Stimulated activated CD4-positive, alpha-beta T cell treated with anti-CD3 and anti-CD28 coated beads, Interleukin-1b, Interleukin-23, amount 100 ng/mL, for 24 hours (primary cell): Measurements from ENCODE around the gene SNIP1.
"Not testable (repeated sequence)": the region's sequence is repeated elsewhere in the genome, so short reads cannot be mapped to it uniquely, and the experiment has no call there.

Experiments
- DNase-seq, 4 experiments: peaks; one replicate each; pipeline ENCODE4 v3.0.0-alpha.2; 2020; ENCODE audit warnings: low read depth in 4 of 4, low spot score in 1 of 4

SNIP1 gene

DNA sequence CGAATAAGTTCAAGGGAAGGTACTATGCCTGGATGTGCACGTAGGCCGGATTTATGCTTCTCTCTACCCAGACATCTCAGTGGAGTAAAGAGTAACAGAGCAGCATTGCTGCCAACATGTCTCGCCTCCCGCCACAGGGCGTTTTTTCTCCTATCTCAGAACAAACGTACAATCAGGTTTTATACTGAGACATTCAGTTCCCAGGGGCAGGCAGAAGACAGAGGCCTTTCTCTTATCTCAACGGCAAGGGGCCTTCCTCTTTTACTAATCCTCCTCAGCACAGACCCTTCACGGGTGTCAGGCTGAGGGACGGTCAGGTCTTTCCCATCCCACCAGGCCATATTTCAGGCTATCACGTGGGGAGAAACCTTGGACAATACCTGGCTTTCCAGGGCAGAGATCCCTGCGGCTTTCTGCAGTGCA lies 5.9 kb upstream of the SNIP1 start:
- DNase-seq, result not testable (repeated sequence)

DNA sequence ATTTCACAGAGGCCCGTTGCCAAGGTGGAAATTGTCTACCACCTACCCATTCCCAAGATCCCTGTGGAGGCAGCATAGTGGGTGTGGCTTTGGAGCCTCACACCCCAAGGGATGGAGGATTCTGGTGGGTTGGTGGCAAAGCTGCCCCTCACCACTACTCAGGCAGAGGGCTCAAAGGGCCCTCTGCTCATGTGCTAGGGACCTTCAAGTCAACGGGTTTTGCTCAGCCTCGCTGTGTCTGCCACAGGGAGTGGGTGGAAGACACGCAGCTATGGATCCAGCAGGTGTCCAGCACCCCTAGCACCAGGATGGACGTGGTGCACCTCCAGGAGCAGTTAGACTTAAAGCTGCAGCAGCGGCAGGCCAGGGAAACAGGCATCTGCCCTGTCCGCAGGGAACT lies 5.0 kb upstream of the SNIP1 start:
- no peak for DNase-seq

DNA sequence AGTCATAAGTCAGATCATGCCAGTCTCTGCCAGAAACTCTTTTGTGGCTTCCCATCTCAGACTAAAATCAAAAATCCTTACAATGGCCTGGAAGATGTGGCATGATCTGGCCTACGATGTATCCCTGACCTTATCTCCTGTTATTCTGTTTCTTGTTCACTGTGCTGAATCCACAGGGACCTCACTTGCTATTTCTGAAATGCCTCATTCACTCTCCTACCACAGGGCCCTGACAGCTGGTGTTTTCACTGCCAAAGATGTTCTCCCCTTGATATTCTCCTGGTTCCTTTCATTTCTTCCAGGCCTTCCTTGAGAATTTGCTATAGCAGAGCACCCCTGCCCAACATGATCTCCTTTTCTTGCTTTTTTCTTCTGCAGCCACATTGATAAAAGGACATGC lies 4.3 kb upstream of the SNIP1 start:
- no peak for DNase-seq

DNA sequence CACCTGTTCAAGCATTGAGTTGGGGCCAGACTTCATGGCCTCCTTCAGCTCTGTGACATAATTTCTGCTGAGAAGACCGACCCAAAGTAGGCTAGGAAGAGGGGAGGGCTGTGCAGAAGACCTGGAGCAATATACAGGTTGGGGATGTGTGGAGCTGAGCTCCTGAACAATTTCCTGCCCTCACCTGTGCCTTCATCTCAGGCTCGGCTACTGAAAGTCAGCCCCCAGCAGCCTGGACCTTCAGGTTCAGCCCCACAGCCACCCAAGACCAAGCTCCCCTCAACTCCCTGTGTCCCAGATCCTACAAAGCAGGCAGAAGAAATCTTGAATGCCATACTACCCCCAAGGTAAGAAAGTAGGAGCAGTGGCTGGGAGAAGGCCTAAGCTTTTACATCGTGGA lies 3.3 kb upstream of the SNIP1 start:
- no peak for DNase-seq

DNA sequence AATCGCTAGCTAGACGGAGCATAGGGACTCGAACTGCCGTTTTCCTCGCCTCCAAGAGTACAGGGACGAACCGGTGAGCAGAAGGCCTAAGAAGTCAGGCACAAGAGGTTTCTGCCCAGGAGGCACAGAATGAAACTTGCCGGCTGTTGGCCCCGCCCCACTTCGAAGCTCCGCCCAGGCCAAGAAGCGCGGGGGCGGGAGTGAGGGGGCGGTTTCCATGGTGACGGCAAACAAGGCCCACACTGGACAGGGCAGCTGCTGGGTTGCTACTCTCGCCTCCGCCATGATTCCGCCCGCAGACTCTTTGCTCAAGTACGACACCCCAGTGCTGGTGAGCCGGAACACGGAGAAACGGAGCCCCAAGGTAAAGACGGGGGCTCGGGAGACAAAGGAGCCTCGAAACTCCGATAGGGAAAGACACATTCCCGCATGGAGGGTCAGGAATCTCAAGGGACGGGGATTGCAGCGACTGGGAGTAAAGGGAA lies 2.7 kb upstream of the SNIP1 start, which contains the start of gene DNALI1:
TSS of gene DNALI1 (plus strand) at position 229 of the 485 bp plus-strand sequence. CDS start at position 284, 55 bp downstream.
- DNase-seq, result no peak

DNA sequence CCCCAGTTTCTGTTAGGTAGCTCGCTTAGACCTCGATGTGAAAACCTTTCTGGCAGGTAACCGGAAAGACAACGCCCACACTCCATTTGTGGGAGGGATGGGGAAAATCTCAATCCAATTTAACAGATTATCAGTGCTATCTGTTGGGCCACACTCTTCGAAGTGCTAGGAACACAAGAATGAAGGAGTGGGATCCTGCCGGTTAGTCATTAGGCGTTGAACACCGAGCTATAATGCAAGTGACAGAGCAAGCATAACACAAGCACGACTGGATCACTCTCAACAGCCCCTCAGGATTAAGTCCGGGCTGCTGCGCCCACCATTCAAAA lies 531 bp downstream of the SNIP1 start:
- no peak for DNase-seq

DNA sequence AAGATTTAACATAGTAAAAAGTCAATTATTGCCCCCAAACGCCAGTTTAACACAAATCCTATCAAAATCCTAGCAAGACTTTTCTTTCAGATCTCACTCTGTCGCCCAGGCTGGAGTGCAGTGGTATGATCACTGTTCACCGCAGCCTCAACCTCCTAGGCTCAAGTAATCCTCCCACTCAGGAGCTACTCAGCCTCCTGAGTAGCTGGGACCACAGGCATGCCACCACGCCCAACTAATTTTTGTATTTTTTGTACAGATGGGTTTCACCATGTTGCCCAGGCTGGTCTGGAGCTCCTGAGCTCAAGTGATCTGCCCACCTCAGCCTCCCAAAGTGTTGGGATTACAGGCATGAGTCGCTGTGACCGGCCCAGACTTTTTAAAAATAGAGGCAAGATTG lies 4.8 kb downstream of the SNIP1 start:
- no peak for DNase-seq

DNA sequence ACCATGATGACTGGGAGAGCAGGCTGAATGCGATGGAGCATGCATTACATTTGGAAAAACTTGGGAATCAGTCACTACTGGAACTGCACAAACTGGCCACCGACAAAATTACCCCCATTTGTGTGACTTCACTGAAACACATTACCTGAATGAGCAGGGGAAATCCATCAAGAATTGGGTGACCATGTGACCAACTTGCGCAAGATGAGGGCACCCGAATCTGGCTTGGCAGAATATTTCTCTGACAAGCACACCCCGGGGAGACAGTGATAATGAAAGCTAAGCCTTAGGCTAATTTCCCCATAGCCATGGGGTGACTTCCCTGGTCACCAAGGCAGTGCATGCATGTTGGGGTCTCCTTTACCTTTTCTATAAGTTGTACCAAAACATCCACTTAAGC lies 9.1 kb downstream of the SNIP1 start:
- no peak for DNase-seq

DNA sequence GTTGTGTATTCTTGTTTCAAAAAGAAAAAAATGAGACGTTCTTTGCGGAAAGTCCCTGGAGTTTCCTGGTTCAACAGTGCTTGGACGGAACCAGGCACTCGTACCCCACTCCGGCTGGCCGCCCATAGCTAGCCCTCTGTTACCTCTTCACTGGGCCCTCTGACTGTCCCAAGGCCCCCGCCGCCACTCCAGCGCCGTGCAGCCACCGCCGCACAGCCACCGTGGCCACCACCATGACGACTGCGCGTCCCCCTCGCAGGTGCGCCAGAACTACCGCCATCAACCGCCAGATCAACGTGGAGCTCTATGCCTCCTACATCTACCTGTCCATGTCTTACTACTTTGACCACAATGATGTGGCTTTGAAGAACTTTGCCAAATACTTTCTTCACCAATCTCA lies 9.6 kb downstream of the SNIP1 start:
- no peak for DNase-seq

DNA sequence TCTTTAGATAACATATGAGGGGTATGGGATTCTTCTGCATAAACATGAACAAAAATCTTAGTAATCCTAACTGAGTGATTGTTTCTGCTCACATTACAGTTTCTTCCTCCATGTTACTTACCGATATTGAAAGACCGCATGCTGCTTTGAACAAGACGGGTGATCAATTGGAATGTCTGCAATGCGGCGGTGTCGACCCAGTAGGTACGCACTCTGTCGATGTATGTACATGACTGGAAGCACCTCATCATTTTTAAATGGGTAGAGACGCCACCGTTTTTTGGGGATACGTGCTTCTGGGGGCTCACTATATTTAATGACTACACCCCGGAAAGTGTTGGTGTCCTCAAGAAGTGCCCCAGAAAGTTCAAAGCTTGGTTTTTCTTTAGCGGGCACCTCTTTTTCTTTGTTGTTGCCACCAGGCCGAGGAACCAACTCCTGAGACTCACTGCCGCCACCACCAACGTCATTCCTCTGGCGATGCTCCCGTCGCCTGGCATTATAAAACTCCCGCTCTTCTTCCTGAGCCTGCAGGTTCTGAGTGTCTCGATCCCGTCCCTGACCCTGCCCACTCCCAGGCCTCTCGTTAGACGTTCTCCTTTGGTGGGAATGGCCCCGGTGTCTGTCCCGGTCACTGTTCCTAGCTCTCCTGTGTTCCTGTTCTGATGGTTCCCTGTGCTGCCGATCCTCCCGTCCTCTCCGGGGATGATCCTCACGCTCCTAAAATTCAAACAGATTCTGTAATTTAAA lies 13.9 kb downstream of the SNIP1 start:
- no peak for DNase-seq

DNA sequence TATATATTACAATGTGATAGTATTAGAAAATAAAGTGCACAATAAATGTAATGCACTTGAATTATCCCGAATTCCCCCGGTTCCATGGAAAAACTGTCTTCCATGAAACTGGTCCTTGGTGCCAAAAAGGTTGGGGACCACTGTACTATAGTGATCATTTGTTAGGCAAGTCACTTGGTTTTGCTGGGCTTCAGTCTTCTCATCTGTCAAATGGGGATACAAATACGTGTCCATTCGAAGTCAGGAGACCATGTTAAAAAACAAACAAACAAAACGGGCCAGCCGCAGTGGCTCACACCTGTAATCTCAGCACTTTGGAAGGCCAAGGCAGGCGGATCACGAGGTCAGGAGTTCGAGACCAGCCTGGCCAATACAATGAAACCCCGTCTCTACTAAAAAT lies 14.9 kb downstream of the SNIP1 start:
- not testable (repeated sequence) for DNase-seq

DNA sequence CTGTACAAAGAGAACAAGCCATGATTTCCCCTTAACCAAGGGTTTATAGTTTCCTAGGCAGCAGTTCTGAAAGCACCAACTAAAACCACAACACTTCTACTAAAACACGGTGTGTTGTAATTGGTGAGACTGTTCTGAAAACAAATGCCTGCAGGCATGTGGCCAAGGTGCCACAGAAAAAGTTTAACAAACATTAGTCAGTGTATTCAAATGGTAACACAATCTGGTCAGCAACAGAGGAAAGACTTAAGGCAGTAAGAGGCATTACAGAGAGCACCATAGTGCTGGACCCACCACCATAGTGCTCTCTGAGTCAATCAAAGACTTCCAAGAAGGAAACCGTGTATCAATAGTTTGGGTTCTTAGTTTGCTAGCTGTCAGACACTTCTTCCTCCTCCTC lies 16.7 kb downstream of the SNIP1 start:
- DNase-seq, result no peak

DNA sequence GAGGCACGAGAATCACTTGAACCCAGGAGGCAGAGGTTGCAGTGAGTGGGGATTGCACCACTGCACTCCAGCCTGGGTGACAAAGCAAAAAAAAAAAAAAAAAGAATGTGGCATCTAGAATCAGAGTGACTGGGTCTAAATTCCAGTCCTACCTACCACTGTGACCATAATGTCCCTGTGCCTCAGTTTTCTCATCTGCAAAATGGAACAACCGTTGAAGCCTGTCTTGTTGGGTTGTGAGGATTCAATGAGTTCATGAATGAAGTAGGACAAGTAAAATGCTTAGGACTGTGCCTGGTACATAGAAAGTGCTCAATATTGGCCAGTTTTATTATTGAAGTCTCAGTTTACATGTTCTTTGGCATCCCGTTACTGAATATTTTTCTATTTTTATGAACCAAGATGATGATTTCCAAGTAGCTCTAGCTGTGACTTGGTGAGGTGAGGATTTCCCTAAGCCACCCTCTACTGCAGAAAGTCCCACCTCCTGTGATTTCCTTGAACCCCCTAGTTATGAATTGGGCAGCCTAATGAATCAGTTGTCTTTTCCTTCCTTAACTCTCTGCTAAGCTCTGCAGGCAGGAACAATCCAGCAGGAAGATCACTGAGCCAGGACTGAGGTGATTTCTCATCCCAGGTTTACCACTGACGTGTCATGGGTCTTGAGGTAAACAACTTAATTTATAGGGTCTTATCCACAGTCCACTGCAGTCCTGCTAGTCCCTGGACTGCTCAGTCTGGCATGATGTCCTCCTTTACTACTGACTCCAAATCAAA lies 20.6 kb downstream of the SNIP1 start:
- no peak for DNase-seq

DNA sequence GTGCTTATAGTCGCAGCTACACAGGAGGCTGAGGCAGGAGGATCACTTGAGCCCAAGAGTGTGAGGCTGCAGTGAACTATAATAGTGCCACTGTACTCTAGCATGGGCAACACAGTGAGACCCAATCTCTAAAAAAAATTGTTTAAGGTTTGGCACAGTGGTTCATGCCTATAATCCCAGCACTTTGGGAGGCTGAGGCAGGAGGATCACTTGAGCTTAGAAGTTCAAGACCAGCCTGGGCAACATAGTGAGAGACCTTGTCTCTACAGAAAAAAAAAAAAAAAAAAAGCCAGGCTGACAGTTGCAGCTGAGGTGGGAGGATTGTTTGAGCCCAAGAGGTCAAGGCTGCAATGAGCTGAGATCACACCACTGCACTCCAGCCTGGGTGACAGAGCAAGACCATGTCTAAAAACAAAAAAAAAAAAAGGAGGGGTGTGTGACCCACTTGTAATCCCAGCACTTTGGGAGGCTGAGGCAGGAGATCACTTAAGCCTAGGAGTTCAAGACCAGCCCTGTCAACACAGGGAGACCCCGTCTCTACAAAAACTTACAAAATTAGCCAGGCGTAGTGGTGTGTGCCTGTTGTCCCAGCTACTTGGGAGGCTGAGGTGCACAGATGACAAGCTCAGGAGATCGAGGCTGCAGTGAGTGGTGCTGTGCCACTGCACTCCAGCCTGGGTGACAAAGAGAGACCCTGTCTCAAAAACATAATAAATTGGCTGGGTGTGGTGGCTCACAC lies 21.5 kb downstream of the SNIP1 start:
- DNase-seq, result not testable (repeated sequence)

DNA sequence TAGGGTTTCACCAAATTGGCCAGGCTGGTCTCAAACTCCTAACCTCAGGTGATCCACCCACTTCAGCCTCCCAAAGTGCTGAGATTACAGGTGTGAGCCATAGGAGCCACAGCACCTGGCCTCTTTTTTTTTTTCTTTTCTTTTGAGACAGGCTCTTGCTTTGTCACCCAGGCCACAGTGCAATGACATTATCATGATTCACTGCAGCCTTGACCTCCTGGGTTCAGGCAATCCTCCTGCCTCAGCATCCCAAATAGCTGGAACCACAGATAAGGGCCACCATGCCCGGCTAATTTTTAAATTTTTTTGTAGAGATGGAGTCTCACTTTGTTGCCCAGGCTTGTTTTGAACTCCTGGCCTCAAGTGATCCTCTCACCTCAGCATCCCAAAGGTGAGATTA lies 24.2 kb downstream of the SNIP1 start:
- DNase-seq, result not testable (repeated sequence)

DNA sequence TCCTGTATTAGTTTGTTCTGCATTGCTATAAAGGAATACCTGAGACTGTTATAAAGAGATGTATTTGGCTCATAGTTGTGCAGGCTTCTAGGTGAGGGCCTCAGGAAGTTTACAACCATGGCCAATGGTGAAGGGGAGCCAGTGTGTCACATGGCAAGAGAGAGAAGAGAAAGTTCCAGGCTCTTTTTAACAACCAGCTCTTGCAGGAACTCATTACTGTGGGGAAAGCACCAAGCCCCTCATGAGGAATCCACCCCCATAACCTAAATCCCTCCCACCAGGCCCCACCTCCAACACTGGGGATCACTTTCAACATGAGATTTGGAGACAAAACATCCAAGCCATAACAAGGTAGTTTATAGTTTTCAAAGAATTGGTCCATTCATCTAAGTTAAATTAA lies 34.5 kb downstream of the SNIP1 start:
- no peak for DNase-seq

DNA sequence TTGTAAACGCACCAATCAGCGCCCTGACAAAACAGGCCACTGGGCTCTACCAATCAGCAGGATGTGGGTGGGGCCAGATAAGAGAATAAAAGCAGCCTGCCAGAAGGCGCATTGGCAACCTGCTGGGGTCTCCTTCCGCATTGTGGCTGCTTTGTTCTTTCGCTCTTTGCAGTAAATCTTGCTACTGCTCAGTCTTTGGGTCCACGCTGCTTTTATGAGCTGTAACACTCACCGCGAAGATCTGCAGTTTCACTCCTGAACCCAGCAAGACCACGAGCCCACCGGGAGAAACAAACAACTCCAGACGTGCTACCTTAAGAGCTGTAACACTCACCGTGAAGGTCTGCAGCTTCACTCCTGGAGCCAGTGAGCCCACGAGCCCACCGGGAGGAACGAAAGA lies 35.2 kb downstream of the SNIP1 start:
- DNase-seq, result peak in 1 of 4 experiments; percentile 6

DNA sequence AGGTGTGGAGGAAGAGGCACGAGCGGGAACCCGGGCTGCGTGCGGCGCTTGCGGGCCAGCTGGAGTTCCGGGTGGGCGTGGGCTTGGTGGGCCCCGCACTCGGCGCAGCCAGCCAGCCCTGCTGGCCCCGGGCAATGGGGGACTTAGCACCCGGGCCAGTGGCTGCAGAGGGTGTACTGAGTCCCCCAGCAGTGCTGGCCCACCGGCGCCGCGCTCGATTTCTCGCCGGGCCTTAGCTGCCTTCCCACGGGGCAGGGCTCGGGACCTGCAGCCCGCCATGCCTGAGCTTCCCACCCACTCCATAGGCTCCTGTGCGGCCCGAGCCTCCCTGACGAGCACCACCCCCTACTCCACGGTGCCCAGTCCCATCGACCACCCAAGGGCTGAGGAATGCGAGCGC lies 35.9 kb downstream of the SNIP1 start:
- not testable (repeated sequence) for DNase-seq

DNA sequence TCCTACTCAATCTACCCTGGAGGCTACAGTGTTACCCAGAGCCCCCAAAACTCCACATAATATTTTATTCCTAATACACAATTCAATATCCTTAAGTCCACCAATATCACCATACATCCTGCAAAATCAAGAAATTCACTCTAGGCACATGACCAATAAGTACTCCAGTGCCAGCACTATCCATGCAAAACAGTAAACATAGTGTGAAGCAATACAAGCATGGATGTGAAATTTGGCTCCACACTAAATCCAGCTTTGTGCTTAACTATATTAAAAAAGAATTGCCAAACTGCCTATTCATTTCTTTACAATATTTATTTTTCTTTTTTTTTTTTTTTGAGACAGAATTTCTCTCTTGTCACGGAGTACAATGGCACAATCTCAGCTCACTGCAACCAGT lies 36.5 kb downstream of the SNIP1 start:
- DNase-seq, result no peak

DNA sequence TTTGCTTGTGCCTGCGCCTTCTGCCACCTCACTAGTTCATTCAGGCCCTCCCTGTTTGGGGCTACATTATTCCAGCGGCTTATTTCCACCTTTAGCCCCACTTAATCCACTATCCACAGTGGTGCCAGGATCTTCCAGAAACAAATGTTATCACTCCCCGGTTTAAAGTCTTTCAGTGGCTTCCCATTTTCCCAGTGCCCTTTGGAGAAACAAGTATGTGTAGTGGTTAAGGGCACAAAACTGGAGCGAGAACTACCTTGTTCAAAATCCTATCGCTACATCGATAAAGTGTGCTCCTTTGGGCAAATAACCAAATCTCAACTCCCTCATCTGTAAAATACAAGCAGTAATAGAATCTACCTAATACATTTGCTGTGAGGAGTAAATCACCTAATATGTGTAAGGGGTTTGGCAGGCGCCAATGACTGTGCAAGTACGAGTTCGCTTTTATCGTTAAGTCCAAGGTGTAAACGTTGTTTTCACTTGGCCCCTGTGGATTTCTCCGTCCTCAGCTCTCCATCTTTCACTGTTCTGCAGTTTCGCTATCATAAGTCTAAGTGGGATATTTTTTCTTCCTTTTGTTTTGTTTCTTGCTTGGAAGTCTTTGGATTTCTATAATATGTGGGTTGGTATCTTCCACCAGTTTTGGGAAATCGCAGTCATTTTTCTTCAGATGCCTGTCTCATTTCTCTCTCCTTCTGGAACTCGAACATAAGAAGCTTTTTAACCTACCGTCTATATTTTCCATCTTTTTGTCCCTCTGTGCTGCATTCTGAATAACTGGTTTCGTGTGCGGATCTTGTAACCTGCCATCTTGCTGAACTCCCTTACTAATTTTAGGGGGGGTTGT lies 38.7 kb downstream of the SNIP1 start:
- DNase-seq, result no peak
